ENCODE results near the gene LIMA1. TPM values are rescaled to one million over a fixed set of nuclear protein-coding genes. Genes with fewer than 3 reads are reported as not detected.
"Not testable (repeated sequence)": the region's sequence is repeated elsewhere in the genome, so short reads cannot be mapped to it uniquely, and the experiment has no call there.

Gene LIMA1
- polyA plus RNA-seq, 1 donor from 2014 or later, result 4.4 TPM

DNA sequence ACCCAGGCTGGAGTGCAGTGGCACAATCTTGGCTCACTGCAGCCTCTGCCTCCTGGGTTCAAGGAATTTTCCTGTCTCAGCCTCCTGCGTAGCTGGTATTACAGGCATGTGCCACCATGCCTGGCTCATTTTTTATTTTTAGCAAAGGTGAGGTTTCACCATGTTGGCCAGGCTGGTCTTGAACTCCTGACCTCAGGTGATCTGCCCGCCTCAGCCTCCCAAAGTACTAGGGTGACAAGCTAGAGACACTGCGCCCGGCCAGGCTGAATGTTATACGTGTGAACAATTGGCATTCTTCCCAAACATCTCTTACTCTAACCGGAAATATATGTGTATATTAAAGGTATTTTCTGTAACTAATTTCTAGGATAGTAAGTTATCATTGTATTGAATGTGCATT lies 13.2 kb upstream of the LIMA1 start:
- Histone ChIP-seq H3K79me2 (replicated peaks; ENCODE audit: insufficient read depth, low read length) (no peaks in the 10 kb centered on the region), H3K9me2 (ENCODE audit: insufficient read depth, low read length) (no peaks in the 10 kb centered on the region), H3K4me2 (ENCODE audit: low read length) (no peak overlapping the region), H3K9ac (ENCODE audit: low read length) (no peak overlapping the region), H3K9me3 (ENCODE audit: low read length) (no peaks in the 10 kb centered on the region), H2AFZ (ENCODE audit: low read depth, low read length) (no peak overlapping the region), H3K27ac (ENCODE audit: low read length) (no peak overlapping the region), H4K20me1 (ENCODE audit: insufficient read depth) (no peaks in the 10 kb centered on the region), H3K27me3 (ENCODE audit: insufficient read depth, low read depth, low read length) (no peaks in the 10 kb centered on the region), H3K4me3 (ENCODE audit: low read length) (no peak overlapping the region), H3F3A (ENCODE audit: insufficient read depth, low read length, poor library complexity, severe bottlenecking) (no peaks in the 10 kb centered on the region), H3K36me3 (ENCODE audit: insufficient read depth, low read length) (no peaks in the 10 kb centered on the region)
- TF ChIP-seq RAD21 (conservative IDR thresholded peaks at IDR 0.05) (no peak), EP300 (conservative IDR thresholded peaks at IDR 0.05; ENCODE audit: poor library complexity, severe bottlenecking) (no peak), EZH2 (IDR thresholded peaks at IDR 0.05; ENCODE audit: borderline replicate concordance, insufficient read depth, low read length, poor library complexity, severe bottlenecking) (no peak), REST (IDR thresholded peaks at IDR 0.05; ENCODE audit: borderline replicate concordance) (no peak)

- H3F3A ChIP-seq (ENCODE audit: insufficient read depth, low read length, poor library complexity, severe bottlenecking), result no peaks in the 10 kb centered on the region
Measured at GRCh38 chr12:50291377-50291776, 8.1 kb upstream of the LIMA1 start.

GRCh38 chr12:50290692-50291091 lies 7.4 kb upstream of the LIMA1 start:
- not testable (repeated sequence) for H2AFZ ChIP-seq (ENCODE audit: low read depth, low read length)

More at GRCh38 chr12:50291377-50291776, 8.1 kb upstream of the LIMA1 start:
- Histone ChIP-seq H3K27ac (ENCODE audit: low read length) (no peak overlapping the region), H3K4me2 (ENCODE audit: low read length) (no peak overlapping the region), H2AFZ (ENCODE audit: low read depth, low read length) (no peak overlapping the region), H3K4me3 (ENCODE audit: low read length) (no peak overlapping the region), H3K27me3 (ENCODE audit: insufficient read depth, low read depth, low read length) (no peaks in the 10 kb centered on the region), H3K9me2 (ENCODE audit: insufficient read depth, low read length) (no peaks in the 10 kb centered on the region), H3K36me3 (ENCODE audit: insufficient read depth, low read length) (no peaks in the 10 kb centered on the region), H4K20me1 (ENCODE audit: insufficient read depth) (no peaks in the 10 kb centered on the region), H3K79me2 (replicated peaks; ENCODE audit: insufficient read depth, low read length) (no peaks in the 10 kb centered on the region), H3K9me3 (ENCODE audit: low read length) (no peaks in the 10 kb centered on the region), H3K9ac (ENCODE audit: low read length) (no peak overlapping the region)
- no peak for TF ChIP-seq TAF1 (IDR thresholded peaks at IDR 0.05; ENCODE audit: low read depth)
- no peak for TF ChIP-seq SMC3 (conservative IDR thresholded peaks at IDR 0.05; ENCODE audit: poor library complexity)
- TF ChIP-seq, protein P1, sequence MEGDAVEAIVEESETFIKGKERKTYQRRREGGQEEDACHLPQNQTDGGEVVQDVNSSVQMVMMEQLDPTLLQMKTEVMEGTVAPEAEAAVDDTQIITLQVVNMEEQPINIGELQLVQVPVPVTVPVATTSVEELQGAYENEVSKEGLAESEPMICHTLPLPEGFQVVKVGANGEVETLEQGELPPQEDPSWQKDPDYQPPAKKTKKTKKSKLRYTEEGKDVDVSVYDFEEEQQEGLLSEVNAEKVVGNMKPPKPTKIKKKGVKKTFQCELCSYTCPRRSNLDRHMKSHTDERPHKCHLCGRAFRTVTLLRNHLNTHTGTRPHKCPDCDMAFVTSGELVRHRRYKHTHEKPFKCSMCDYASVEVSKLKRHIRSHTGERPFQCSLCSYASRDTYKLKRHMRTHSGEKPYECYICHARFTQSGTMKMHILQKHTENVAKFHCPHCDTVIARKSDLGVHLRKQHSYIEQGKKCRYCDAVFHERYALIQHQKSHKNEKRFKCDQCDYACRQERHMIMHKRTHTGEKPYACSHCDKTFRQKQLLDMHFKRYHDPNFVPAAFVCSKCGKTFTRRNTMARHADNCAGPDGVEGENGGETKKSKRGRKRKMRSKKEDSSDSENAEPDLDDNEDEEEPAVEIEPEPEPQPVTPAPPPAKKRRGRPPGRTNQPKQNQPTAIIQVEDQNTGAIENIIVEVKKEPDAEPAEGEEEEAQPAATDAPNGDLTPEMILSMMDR (IDR thresholded peaks at IDR 0.05; ENCODE audit: poor library complexity, severe bottlenecking), result no peak
- no peak for TF ChIP-seq EZH2 (IDR thresholded peaks at IDR 0.05; ENCODE audit: borderline replicate concordance, insufficient read depth, low read length, poor library complexity, severe bottlenecking)
- TF ChIP-seq REST (IDR thresholded peaks at IDR 0.05; ENCODE audit: borderline replicate concordance), result no peak
- no peak for TF ChIP-seq POLR2AphosphoS5 (IDR thresholded peaks at IDR 0.05)
- TF ChIP-seq RAD21 (conservative IDR thresholded peaks at IDR 0.05), result no peak
- TF ChIP-seq EP300 (conservative IDR thresholded peaks at IDR 0.05; ENCODE audit: poor library complexity, severe bottlenecking), result no peak
- TF ChIP-seq MXI1 (conservative IDR thresholded peaks at IDR 0.05; ENCODE audit: poor library complexity, severe bottlenecking), result no peak

More at GRCh38 chr12:50290692-50291091, 7.4 kb upstream of the LIMA1 start:
- H3K9me2 ChIP-seq (ENCODE audit: insufficient read depth, low read length); H3K9ac ChIP-seq (ENCODE audit: low read length); H3K27ac ChIP-seq (ENCODE audit: low read length); H3K4me3 ChIP-seq (ENCODE audit: low read length); H3K4me2 ChIP-seq (ENCODE audit: low read length); H3K36me3 ChIP-seq (ENCODE audit: insufficient read depth, low read length); H3K27me3 ChIP-seq (ENCODE audit: insufficient read depth, low read depth, low read length); H3K79me2 ChIP-seq (replicated peaks; ENCODE audit: insufficient read depth, low read length); H4K20me1 ChIP-seq (ENCODE audit: insufficient read depth); H3F3A ChIP-seq (ENCODE audit: insufficient read depth, low read length, poor library complexity, severe bottlenecking); H3K9me3 ChIP-seq (ENCODE audit: low read length): not testable (repeated sequence)

Data from neural cell (in vitro differentiated cells).